H1 (cell line): Measurements from ENCODE around the gene GSDME. TPM values are rescaled to one million over a fixed set of nuclear protein-coding genes. Genes with fewer than 3 reads are reported as not detected.

Experiments used
- CHD7 ChIP-seq: fragments of 300-600 bp; sonication (generic); IDR thresholded peaks from 2 replicates; pipeline ENCODE4 v1.7.1; 2012; ENCODE audit warnings: low read length, moderate library complexity, mild to moderate bottlenecking, inconsistent platforms; ENCODE audit not compliant: insufficient replicate concordance
- E2F6 ChIP-seq: IDR thresholded peaks from 2 replicates; pipeline ENCODE4 v1.6.1; 2012; ENCODE audit warnings: inconsistent platforms
- EZH2 ChIP-seq: fragments of 200-600 bp; sonication (generic); IDR thresholded peaks from 2 replicates; pipeline ENCODE4 v1.7.1; 2012; ENCODE audit warnings: low read depth, mild to moderate bottlenecking, moderate library complexity, low read length, inconsistent platforms; ENCODE audit not compliant: severe bottlenecking
- MAFK ChIP-seq: IDR thresholded peaks from 2 replicates; pipeline ENCODE4 v1.6.1; 2012; ENCODE audit warnings: low read depth, mild to moderate bottlenecking, improper control_type of control experiment, low read length
- POU5F1 ChIP-seq: IDR thresholded peaks from 2 replicates; pipeline ENCODE4 v1.6.1; 2011; ENCODE audit warnings: low read depth, mild to moderate bottlenecking, low read length, moderate library complexity
- SIX5 ChIP-seq: IDR thresholded peaks from 2 replicates; pipeline ENCODE4 v1.6.1; 2011; ENCODE audit warnings: mild to moderate bottlenecking, low read depth, low read length
- SP1 ChIP-seq: IDR thresholded peaks from 2 replicates; pipeline ENCODE4 v1.6.1; 2011; ENCODE audit warnings: low read depth, low read length
- SUZ12 ChIP-seq: fragments of 200-600 bp; sonication (generic); IDR thresholded peaks from 2 replicates; pipeline ENCODE4 v1.6.1; 2012; ENCODE audit warnings: mild to moderate bottlenecking, inconsistent platforms, low read length, moderate library complexity, mixed read lengths
- TAF1 ChIP-seq: IDR thresholded peaks from 2 replicates; pipeline ENCODE4 v1.6.1; 2011; ENCODE audit warnings: mild to moderate bottlenecking, low read depth, low read length
- polyA plus RNA-seq, 7 experiments: library from polyadenylated mRNA; depleted of rRNA in 3 of 7; stranded (reverse) in 5 of 7; unstranded in 2 of 7; fragments of >200 nt in 5 of 7; fragments of 200-250 nt in 2 of 7; gene quantifications; 1 replicate in 5 of 7; 2 replicates in 1 of 7; 4 replicates in 1 of 7; pipeline versions ENCODE4 v1.2.1 to v1.2.3, GENCODE V29; 2011 to 2013; ENCODE audit warnings: missing spikeins in 2 of 7, mixed read lengths in 2 of 7
- total RNA-seq: library from RNA; stranded (reverse); fragmentation: NEBNext Ultra II Directional; extraction: Animal tissue kit (Norgen Biotek cat#: 25700); gene quantifications from 2 replicates; pipeline ENCODE4 v1.2.1, GENCODE V29; 2021
- TF ChIP-seq, protein P1 (sequence below): IDR thresholded peaks from 2 replicates; pipeline ENCODE4 v1.6.1; 2012; ENCODE audit warnings: low read length, inconsistent platforms

GSDME gene
- total and polyA plus RNA-seq, 2 of the 8 experiments (the other 6 are each of a cell fraction or from before 2014, with no cell fraction given): 5.4 to 7.6 TPM

GRCh38 chr7:24762771-24763170 is 5.5 kb upstream of the GSDME start (continued):
- no peak for TF ChIP-seq CHD7
- no peak for TF ChIP-seq MAFK
- TF ChIP-seq EZH2: no peak
- TF ChIP-seq POU5F1: no peak
- TF ChIP-seq TAF1: no peak
- TF ChIP-seq, protein P1, sequence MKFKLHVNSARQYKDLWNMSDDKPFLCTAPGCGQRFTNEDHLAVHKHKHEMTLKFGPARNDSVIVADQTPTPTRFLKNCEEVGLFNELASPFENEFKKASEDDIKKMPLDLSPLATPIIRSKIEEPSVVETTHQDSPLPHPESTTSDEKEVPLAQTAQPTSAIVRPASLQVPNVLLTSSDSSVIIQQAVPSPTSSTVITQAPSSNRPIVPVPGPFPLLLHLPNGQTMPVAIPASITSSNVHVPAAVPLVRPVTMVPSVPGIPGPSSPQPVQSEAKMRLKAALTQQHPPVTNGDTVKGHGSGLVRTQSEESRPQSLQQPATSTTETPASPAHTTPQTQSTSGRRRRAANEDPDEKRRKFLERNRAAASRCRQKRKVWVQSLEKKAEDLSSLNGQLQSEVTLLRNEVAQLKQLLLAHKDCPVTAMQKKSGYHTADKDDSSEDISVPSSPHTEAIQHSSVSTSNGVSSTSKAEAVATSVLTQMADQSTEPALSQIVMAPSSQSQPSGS: no peak
- TF ChIP-seq SP1: no peak
- no peak for TF ChIP-seq SUZ12
- TF ChIP-seq SIX5: no peak
- no peak for TF ChIP-seq E2F6
